Type B pancreatic cell (in vitro differentiated cells): ENCODE measurements around the gene SLC30A4. TPM values are rescaled to one million over a fixed set of nuclear protein-coding genes. Genes with fewer than 3 reads are reported as not detected.
A peak's percentile ranks its signal among the peaks of the same experiment; 100 is the strongest.

ENCODE experiments used
- DNase-seq: peaks from one replicate; pipeline ENCODE4 v3.0.0; 2021; ENCODE audit warnings: mixed read lengths; ENCODE audit not compliant: unreplicated experiment; ENCODE audit errors: extremely low spot score
- H3K27ac Mint-ChIP-seq: 2 replicates; pipeline ENCODE4 v1.8.0; 2021; ENCODE audit warnings: mild to moderate bottlenecking, mixed read lengths
- H3K27me3 Mint-ChIP-seq: 2 replicates; pipeline ENCODE4 v1.8.0; 2021; ENCODE audit warnings: mixed read lengths
- H3K36me3 Mint-ChIP-seq: 2 replicates; pipeline ENCODE4 v1.8.0; 2021; ENCODE audit warnings: mixed read lengths
- H3K4me1 Mint-ChIP-seq: one replicate; pipeline ENCODE4 v1.8.0; 2021; ENCODE audit warnings: mixed read lengths; ENCODE audit not compliant: unreplicated experiment
- H3K4me3 Mint-ChIP-seq: 2 replicates; pipeline ENCODE4 v1.8.0; 2021; ENCODE audit warnings: mild to moderate bottlenecking, mixed read lengths
- H3K9me3 Mint-ChIP-seq: 2 replicates; pipeline ENCODE4 v1.8.0; 2021; ENCODE audit warnings: mixed read lengths
- CTCF ChIP-seq: fragments of 200-600 bp; sonication (generic); conservative IDR thresholded peaks from 2 replicates; pipeline ENCODE4 v1.5.0; 2021; ENCODE audit warnings: antibody characterized with exemption, mild to moderate bottlenecking
- total RNA-seq: library from RNA; stranded (reverse); gene quantifications from 2 replicates; pipeline ENCODE4 v1.2.1, GENCODE V29; 2021; ENCODE audit warnings: low replicate concordance

The SLC30A4 gene
- total RNA-seq, 1 donor from 2014 or later, result 7.2 TPM

- no peak overlapping the region for H3K27ac Mint-ChIP-seq
- no peak for DNase-seq
- no peak overlapping the region for H3K4me3 Mint-ChIP-seq
- no peaks in the 10 kb centered on the region for H3K36me3 Mint-ChIP-seq
- H3K27me3 Mint-ChIP-seq, result no peaks in the 10 kb centered on the region
- H3K9me3 Mint-ChIP-seq, result no peaks in the 10 kb centered on the region
- H3K4me1 Mint-ChIP-seq, result peaks cover 6% of the 10 kb centered on the region
- TF ChIP-seq CTCF, result no peak
Measured at GRCh38 chr15:45439521-45440260, 82.9 kb downstream of the SLC30A4 start.

- Mint-ChIP-seq H3K36me3 (no peaks in the 10 kb centered on the region), H3K9me3 (no peaks in the 10 kb centered on the region), H3K27me3 (peaks cover 24% of the 10 kb centered on the region), H3K27ac (no peak overlapping the region), H3K4me3 (no peak overlapping the region), H3K4me1 (no peaks in the 10 kb centered on the region)
- no peak for TF ChIP-seq CTCF
- DNase-seq, result no peak
Measured at GRCh38 chr15:45435124-45435903, 87.2 kb downstream of the SLC30A4 start.

- no peak for DNase-seq
- H3K4me3 Mint-ChIP-seq, result no peak overlapping the region
- H3K36me3 Mint-ChIP-seq, result no peaks in the 10 kb centered on the region
- H3K27me3 Mint-ChIP-seq, result peaks cover 28% of the 10 kb centered on the region
- no peak for TF ChIP-seq CTCF
- no peaks in the 10 kb centered on the region for H3K9me3 Mint-ChIP-seq
- H3K4me1 Mint-ChIP-seq, result no peaks in the 10 kb centered on the region
- no peak overlapping the region for H3K27ac Mint-ChIP-seq
Measured at GRCh38 chr15:45434078-45434567, 88.4 kb downstream of the SLC30A4 start.

GRCh38 chr15:45431511-45431910 lies 91.0 kb downstream of the SLC30A4 start:
- H3K27ac Mint-ChIP-seq, result no peak overlapping the region
- H3K36me3 Mint-ChIP-seq, result no peaks in the 10 kb centered on the region
- DNase-seq, result no peak
- TF ChIP-seq CTCF, result no peak
- H3K27me3 Mint-ChIP-seq, result peaks cover 28% of the 10 kb centered on the region
- H3K9me3 Mint-ChIP-seq, result no peaks in the 10 kb centered on the region
- peaks cover 4% of the 10 kb centered on the region for H3K4me1 Mint-ChIP-seq
- H3K4me3 Mint-ChIP-seq, result no peak overlapping the region

GRCh38 chr15:45429941-45430792 lies 92.4 kb downstream of the SLC30A4 start:
- Mint-ChIP-seq H3K27me3 (peaks cover 28% of the 10 kb centered on the region), H3K4me1 (peaks cover 4% of the 10 kb centered on the region), H3K9me3 (no peaks in the 10 kb centered on the region), H3K27ac (no peak overlapping the region), H3K4me3 (peak overlapping the region; percentile 75), H3K36me3 (no peaks in the 10 kb centered on the region)
- TF ChIP-seq CTCF, result peak; percentile 100
- DNase-seq, result peak; percentile 84

Other genes with a start within 250 kb of the SLC30A4 start
- 17.8 and 26.8 TPM in 2 replicates for gene GATM, start 144.2 kb downstream of the SLC30A4 start, total RNA-seq
- gene BLOC1S6, start 64.6 kb upstream of the SLC30A4 start, total RNA-seq, result 30.9 and 46.7 TPM in 2 replicates
- 6.7 and 9.2 TPM in 2 replicates for gene SQOR, start 112.3 kb upstream of the SLC30A4 start, total RNA-seq